ENCODE results near the gene RNF182.
"Not testable (repeated sequence)": the region's sequence is repeated elsewhere in the genome, so short reads cannot be mapped to it uniquely, and the experiment has no call there.

RNF182 gene, protein sequence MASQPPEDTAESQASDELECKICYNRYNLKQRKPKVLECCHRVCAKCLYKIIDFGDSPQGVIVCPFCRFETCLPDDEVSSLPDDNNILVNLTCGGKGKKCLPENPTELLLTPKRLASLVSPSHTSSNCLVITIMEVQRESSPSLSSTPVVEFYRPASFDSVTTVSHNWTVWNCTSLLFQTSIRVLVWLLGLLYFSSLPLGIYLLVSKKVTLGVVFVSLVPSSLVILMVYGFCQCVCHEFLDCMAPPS

DNA sequence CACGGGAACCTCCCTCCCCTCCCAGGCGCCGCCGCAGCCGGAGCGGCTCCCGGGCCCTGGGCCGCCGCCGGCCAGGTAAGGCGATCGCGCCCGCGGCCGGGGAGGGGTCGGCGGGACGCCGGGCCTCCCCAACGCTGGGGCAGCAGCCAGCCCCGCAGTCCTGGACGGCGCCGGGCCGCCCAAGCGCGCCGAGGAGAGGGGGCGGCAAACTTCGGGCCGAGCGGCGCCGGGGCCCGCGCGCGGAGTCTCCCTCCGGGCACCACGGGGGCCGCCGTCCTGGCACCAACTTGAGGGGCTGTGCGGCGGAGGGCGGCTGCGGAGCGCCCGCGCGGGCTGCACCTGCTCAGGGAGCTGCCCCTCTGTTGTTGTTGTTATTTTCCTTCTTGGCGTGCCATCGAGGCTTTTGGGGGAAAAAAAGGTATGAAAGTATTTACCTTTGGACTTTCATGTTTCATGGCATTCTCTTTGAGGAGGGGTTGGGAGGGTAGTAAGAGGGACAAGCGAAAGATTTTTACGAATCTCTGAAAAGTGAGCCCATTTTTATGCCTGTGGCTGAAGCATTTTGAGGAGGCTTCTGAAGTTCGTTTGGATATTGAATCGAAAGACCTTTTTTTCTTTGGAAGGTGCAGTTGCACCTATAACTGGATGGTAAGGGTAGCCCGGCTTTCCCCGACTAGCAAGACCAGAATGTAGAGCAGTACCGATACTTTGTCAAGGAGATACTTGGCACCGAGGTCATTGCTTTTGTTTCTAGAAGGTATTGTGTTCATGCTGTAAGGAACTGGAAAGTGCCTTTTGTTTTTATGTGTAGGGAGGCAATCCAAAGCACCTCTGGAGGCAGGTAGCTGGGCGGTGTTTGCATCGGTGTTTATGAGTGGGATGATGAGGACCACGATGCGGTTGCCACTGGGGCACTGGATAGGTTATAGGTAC lies at the start of gene RNF182:
TSS of gene RNF182 (plus strand) at position 4 of the 933 bp plus-strand sequence. CDS start 52,168 bp downstream, outside the sequence.
- peak; percentile 17 to 22 for DNase-seq

DNA sequence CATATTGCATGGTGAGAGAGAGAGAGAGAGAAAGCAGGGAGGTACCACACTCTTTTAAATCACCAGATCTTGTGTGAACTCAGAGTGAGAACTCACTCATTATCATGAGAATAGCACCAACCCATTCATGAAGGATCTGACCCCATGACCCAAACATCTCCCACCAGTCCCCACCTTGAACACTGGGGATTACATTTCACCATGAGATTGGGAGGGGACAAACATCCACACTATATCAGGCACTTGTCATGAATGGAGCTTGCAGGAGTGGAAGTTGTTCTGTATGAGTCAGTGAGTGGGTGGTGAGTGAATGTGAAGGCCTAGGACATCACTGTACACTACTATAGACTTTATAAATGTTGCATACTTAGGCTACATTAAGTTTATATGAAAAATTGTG lies 47.7 kb upstream of the RNF182 start:
- DNase-seq = no peak

GRCh38 chr6:13880061-13880663 lies 44.6 kb upstream of the RNF182 start:
- DNase-seq = not testable (repeated sequence)

GRCh38 chr6:13881621-13882165 lies 43.1 kb upstream of the RNF182 start:
- no peak for DNase-seq

DNA sequence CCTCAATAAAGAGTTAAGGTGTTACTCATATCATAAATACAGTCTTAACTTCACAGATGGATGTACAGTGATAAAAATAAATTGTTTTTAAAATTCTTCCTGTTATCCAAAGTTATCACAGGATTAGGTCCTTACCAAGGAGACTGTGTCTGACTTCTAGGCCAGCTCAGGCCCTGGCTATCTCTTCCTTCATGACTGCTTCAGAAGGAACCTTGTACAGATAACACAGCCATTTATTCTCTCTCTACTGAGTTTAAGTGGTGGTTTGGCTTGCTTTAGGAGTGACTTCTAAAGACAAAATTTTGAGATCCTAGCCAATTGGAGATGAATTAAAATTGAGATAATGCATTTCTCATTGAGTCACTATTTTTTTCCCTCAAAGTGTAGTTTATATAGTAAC lies 40.8 kb upstream of the RNF182 start:
- DNase-seq = no peak

GRCh38 chr6:13884397-13884796 lies 40.4 kb upstream of the RNF182 start:
- no peak for DNase-seq

- DNase-seq = no peak
These were observed 39.2 kb upstream of the RNF182 start for GRCh38 chr6:13885601-13886000.

DNA sequence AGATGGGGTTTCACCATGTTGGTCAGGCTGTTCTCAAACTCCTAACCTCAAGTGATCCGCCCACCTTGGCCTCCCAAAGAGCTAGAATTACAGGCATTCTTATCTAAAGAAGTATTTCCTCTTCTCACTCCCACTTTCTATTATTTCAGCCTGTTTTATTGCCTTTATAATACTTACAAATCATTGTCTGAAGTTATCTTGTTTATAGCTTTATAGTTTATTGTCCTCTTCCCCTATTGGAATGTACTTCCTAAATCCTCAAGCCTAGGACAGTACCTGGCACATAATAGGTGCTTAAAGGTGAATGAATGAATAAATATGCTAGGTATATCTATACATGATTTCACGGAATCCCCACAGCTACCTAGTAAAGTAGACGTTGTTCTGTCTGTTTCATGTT lies 37.8 kb upstream of the RNF182 start:
- no peak for DNase-seq

- no peak for DNase-seq
These were observed 32.6 kb upstream of the RNF182 start for GRCh38 chr6:13892017-13892645.

DNA sequence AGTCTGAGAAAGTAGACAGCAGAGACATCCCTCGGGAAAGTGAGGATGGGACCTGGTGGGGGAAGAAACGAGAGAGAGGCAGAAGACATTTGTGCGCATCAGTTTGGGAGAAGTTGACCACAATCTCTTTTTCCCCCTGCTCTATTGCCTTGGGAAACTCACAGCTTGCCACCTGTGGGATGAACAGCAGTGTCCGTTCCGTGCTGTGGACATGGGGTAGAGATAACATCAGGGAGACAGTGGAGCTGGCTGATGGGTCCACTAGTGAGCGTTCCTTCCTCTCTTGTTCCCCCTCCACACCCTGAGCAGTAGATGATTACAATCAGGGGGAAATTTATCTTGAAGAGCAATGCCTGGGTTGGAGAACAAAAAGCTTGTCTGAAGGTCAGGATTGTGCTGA lies 21.8 kb upstream of the RNF182 start:
- DNase-seq = no peak

DNA sequence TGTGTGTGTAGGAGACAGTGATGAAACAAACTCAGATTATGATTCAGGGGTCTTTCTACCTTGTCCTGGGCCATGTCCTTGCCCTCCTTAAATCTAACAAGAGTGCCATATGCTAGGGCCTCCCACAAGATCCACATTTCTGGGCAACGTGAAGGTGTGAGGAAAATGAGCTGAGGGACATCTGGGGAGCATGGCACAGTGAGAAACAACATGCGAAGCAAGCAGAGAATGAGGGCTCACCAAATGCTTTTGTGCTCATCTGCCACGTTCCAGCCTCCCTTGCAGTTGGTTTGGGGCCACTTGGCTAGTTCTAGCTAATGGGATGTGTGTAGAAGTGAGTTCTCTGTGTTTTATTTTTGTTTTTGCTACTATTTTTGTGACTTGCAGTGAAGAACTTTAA lies 21.4 kb upstream of the RNF182 start:
- no peak for DNase-seq

- DNase-seq = no peak
These were observed 17.8 kb upstream of the RNF182 start for GRCh38 chr6:13907001-13907350.

GRCh38 chr6:13907614-13908215 lies 17.0 kb upstream of the RNF182 start:
- no peak for DNase-seq

GRCh38 chr6:13908955-13909381 lies 15.8 kb upstream of the RNF182 start:
- peak; percentile 15 to 27 for DNase-seq

GRCh38 chr6:13910443-13910842 lies 14.3 kb upstream of the RNF182 start:
- DNase-seq = no peak

GRCh38 chr6:13911337-13911736 lies 13.4 kb upstream of the RNF182 start:
- no peak for DNase-seq

- no peak for DNase-seq
These were observed 11.3 kb upstream of the RNF182 start for GRCh38 chr6:13913226-13914001.

DNA sequence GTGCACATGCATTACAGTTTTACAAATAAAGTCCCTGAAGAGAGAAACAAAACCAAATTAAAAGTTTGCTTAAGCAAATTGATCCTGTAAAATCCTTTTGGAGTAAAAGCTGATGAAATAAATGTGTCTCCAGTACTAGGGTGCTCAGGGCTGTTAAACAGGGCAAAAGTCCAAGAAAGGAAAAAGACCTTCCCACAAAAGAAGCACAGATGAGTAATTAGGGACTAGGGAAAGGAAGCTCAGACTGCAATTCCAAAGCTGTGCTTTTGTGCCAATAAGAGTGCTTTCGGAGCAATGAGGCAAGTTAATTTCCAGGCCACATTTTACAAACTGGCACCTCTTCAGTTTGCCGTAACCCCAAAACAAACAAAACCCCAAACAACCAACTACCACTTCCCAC lies 10.4 kb upstream of the RNF182 start:
- DNase-seq = no peak

- DNase-seq = no peak
These were observed 9.1 kb upstream of the RNF182 start for GRCh38 chr6:13915561-13916229.

DNA sequence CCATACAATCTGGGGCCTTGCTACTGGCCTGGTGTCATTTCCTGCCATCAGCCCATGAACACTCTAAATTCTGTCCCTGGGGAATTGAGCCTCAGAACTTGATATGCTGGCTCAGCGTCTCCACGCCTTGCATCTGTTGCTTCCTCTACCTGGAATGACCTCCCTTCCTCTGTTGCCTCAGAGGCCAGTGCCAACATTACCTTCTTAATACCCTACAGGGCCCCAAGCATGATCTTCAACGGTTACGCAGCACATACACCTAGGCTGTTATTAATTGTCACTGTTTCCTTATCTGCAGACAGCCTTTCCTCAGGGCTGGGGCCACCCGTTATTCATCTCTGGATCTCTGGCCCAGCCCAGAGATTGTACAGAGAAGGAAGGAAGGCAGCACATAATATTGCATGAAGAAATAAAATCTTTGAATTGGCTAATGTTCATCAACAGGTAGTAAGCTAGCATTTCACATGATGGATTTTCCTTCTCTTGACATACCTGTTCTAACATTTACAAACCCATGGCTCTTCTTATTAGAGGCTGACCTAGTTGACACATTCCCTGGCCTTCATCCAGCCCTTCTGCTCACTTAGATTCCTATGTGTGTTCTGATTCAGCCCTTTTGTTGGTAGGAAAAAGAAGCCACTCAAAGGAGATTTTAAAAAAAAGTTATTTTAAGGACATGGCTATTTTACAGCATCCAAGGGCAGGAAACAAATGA lies 8.4 kb upstream of the RNF182 start:
- DNase-seq = no peak
